ENCODE measurements around the gene DDX27. TPM values are rescaled to one million over a fixed set of nuclear protein-coding genes. Genes with fewer than 3 reads are reported as not detected.

DDX27 gene
- polyA plus RNA-seq, 1 of the 3 experiments (the other 2 are of a cell fraction), result 51.9 TPM

GRCh38 chr20:49270736-49271135, 51.5 kb downstream of the DDX27 start:
- Histone ChIP-seq H3K27ac (ENCODE audit: low read depth in 2 of 2, low read length in 1 of 2) (no peak overlapping the region), H3K9me2 (no peaks in the 10 kb centered on the region), H3K4me1 (ENCODE audit: control insufficient read depth in 1 of 2, insufficient read depth in 2 of 2, low read depth in 1 of 2, low read length in 1 of 2) (peaks cover 0 to 2% of the 10 kb centered on the region in 2 experiments; a peak in 2 of 4 replicates), H3K9me3 (no peaks in the 10 kb centered on the region), H2AFZ (ENCODE audit: low read depth) (no peak overlapping the region), H3K79me2 (ENCODE audit: insufficient read depth) (peaks cover 99% of the 10 kb centered on the region), H3F3A (replicated peaks; ENCODE audit: insufficient read depth) (peaks cover 12% of the 10 kb centered on the region), H4K20me1 (ENCODE audit: insufficient read depth) (peaks cover 49% of the 10 kb centered on the region), H3K4me3 (ENCODE audit: low read depth in 2 of 2, low read length in 1 of 2) (no peak overlapping the region), H3K9ac (no peak overlapping the region), H3K27me3 (ENCODE audit: insufficient read depth) (no peaks in the 10 kb centered on the region), H3K36me3 (replicated peaks in 1 of 2; ENCODE audit: control insufficient read depth in 1 of 2, insufficient read depth in 2 of 2, low read length in 1 of 2) (peaks cover 44 to 82% of the 10 kb centered on the region in 2 experiments), H3K4me2 (no peak overlapping the region)
- ChIA-PET POLR2A (no interaction called here), CTCF (interaction anchor here (1.1 to 1.3 kb wide), 2 partner anchors 49 to 170 kb away, joined by 3 to 4 read pairs; no protein-coding TSS in a partner anchor)
- TF ChIP-seq USF2 (IDR thresholded peaks at IDR 0.05; ENCODE audit: borderline replicate concordance, low read depth, low read length), result no peak
- no peak for TF ChIP-seq RCOR1 (IDR thresholded peaks at IDR 0.05; ENCODE audit: low read length)
- TF ChIP-seq FOSL2 (IDR thresholded peaks at IDR 0.05; ENCODE audit: borderline replicate concordance, low read depth), result no peak
- TF ChIP-seq ZBTB33 (IDR thresholded peaks at IDR 0.05; ENCODE audit: borderline replicate concordance, low read depth), result no peak
- TF ChIP-seq ELF1 (IDR thresholded peaks at IDR 0.05), result no peak
- TF ChIP-seq RFX5 (IDR thresholded peaks at IDR 0.05; ENCODE audit: low read length), result no peak
- no peak for TF ChIP-seq REST (IDR thresholded peaks at IDR 0.05; ENCODE audit: low read depth, low read length)
- no peak for TF ChIP-seq NRF1 (IDR thresholded peaks at IDR 0.05; ENCODE audit: low read depth, low read length)
- no peak for TF ChIP-seq TAF1 (IDR thresholded peaks at IDR 0.05; ENCODE audit: borderline replicate concordance, low read depth, low read length)
- TF ChIP-seq GATA2 (CRISPR knock-in tag; IDR thresholded peaks at IDR 0.05), result no peak
- TF ChIP-seq CHD2 (IDR thresholded peaks at IDR 0.05; ENCODE audit: low read length, partially characterized antibody), result no peak
- no peak for TF ChIP-seq NFIC (IDR thresholded peaks at IDR 0.05; ENCODE audit: borderline replicate concordance)
- WGBS (ENCODE audit: low lambda C conversion rate), result 100% methylated on average over 3 of the region's 5 CpGs
- no peak for DNase-seq
